ENCODE measurements around the gene PADI1.

PADI1 gene

GRCh38 chr1:17244821-17245740, 40.2 kb downstream of the PADI1 start:
- DNase-seq (ENCODE audit: low read depth in 2 of 2) = no peak

DNA sequence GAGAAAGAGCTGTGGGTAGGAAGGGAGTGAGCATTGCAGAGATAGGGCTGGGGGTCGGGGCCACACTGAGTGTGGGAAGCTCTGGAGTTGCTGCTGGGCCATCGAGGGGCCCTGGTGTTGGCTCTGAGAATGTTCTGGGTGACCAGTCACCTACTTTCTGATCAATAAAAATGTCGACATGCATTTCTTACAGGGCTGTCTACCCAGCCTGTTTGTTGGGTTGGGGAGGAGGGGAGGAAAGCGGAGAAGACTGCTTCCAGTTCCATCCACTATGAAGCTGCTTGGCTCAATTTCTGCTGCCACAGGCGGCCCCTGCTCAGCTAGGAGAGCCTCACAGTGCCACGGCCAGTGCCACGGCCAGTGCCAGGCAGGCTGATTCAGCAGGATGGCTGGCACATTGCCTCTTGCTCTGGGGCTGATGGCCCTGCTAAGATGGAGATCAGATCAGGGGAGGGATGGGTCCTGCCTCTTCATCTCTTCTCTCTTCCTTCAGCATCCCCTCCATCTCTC, 40.9 kb downstream of the PADI1 start:
- DNase-seq (ENCODE audit: low read depth in 2 of 2) = no peak

- DNase-seq (ENCODE audit: low read depth in 2 of 2) = no peak
Measured at GRCh38 chr1:17246971-17247370, 42.0 kb downstream of the PADI1 start.

GRCh38 chr1:17248781-17249180, 43.9 kb downstream of the PADI1 start, which contains the start of gene PADI3:
Gene PADI3, plus strand, starts transcription at chr1:17249098. Its CDS starts 40 bp downstream, at chr1:17249138.
- DNase-seq (ENCODE audit: low read depth in 2 of 2) = no peak

DNA sequence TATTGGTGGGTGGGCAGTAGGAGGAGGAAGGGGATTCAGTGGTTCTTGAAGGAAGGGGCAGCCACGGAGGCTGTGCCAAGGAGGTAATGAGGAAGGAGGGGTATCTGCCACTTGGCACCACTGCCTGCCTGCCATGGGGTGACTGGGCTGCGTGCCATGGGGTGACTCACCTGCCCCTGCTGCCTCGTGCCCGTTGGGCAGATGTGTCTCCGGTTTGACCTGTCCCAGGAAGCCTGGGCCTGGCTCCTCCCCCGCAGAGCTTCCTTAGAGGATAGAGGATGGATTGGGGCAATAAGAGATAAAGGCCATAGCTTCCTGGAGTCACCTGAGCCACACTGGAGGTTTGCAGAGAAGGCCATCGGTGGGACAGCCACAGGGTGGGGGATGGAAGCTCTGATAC, 45.7 kb downstream of the PADI1 start:
- no peak for DNase-seq (ENCODE audit: low read depth in 2 of 2)

DNA sequence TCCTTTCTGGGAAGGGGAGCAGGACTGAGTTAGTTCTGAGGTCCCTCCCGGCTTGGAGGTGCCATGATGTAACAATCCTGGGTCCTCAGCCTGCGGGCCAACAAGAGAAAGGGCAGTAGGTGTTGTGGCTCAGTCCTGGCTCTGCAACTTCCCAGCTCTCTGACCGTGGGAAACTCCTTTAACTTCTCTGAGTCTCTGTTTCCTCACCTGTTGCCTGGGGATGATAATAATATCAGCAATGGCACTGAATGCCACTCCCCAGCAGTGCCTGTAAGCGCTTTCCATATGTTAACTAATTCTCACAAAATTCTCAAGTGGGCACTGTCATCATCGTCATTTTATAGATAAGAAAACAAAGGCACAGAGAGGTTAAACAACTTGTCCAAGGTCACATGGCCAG, 46.3 kb downstream of the PADI1 start:
- DNase-seq (ENCODE audit: low read depth in 2 of 2) = no peak

- no peak for DNase-seq (ENCODE audit: low read depth in 2 of 2)
Measured at GRCh38 chr1:17251701-17252376, 46.9 kb downstream of the PADI1 start.

DNA sequence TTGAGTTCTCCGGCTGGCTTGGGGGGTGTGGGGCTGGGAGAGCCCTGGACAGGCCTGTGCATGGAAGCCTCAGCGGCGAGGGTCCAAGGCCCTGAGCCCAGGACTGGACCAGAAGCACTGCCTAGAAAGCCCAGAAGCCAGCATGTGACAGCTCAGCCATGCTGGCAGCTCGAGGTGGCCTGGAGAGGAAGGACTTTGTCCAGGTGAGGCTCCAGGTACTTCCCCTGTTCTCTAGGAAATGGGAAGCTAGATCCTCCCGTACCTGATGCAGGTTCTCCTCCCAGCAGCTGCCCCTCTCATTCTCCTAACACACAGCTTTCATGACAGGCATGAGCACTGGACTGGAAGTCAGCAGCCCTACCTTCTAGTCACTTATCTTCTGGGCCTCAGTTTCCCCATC, 50.4 kb downstream of the PADI1 start:
- no peak for DNase-seq (ENCODE audit: low read depth in 2 of 2)

DNA sequence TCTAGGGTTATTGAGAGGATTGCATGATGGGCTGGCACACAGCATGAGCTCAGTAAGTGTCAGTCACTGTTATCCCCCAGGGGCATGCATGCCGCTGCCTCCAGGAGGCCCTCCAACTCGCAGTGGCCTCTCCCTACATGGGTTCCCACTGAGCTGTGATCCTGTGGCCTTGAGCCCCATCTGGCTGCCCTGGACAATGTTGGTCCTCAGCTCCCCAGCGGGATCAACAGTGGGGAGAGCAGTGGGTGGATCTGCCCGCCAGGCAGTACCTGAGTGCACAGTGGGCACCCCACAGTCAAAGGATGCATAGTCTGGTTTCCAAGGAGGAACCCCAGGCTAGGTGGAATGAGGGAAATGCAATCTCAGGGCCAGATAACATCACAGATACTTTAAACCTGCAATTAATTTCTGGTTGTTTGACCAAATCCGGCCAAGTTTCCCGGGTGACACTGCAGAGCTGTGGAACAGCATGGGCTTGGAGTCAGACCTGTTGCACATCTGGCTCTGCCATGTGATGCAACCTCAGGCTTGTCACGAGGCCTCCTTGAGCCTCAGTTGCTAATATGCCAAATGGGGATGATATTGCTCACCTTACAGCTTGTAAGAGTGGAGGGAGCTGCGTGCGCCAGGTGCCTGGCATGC, 53.3 kb downstream of the PADI1 start:
- no peak for DNase-seq (ENCODE audit: low read depth in 2 of 2)

GRCh38 chr1:17258758-17259130, 53.8 kb downstream of the PADI1 start:
- DNase-seq (ENCODE audit: low read depth in 2 of 2) = no peak

GRCh38 chr1:17259233-17259873, 54.4 kb downstream of the PADI1 start:
- DNase-seq (ENCODE audit: low read depth in 2 of 2) = no peak

DNA sequence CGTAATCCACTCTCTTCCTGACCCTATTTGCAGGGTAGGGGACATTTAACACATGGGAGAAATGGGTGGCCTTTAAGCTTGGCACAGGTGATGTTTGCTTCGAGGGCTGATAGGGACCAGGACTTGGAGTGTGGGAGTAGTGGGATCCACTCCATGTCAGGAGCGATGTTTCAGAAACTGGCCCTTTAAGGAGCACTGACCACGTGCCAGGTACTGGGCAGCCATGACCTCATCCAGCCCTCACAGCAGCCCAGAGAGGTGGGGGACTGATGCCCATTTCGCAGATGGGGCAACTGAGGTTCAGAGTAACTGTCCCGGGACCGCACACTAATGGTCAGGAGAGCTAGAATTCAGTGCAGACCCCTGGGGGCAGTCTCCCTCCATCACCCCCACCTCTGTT, 55.3 kb downstream of the PADI1 start:
- no peak for DNase-seq (ENCODE audit: low read depth in 2 of 2)

GRCh38 chr1:17260738-17261137, 55.8 kb downstream of the PADI1 start:
- DNase-seq (ENCODE audit: low read depth in 2 of 2) = no peak

- DNase-seq (ENCODE audit: low read depth in 2 of 2) = no peak
Measured at GRCh38 chr1:17263936-17264335, 59.0 kb downstream of the PADI1 start.

DNA sequence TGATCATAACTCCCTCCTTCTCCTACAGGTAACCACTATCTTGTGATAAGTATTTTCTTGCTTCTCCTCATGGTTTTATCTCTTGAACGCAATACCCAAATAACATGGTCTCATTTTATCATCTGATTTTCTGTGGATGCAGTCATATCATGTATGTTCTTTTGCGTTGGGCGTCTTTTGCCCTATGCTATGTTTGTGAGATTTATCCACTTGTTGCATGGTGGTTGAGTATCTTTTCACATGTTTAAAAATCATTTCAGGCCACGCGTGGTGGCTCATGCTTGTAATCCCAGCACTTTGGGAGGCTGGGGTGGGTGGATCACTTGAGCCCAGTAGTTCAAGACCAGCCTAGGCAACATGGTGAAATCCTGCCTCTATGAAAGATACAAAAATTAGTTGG, 59.5 kb downstream of the PADI1 start:
- DNase-seq (ENCODE audit: low read depth in 2 of 2) = no peak

- no peak for DNase-seq (ENCODE audit: low read depth in 2 of 2)
Measured at GRCh38 chr1:17265162-17265561, 60.2 kb downstream of the PADI1 start.

GRCh38 chr1:17265950-17266349, 61.0 kb downstream of the PADI1 start:
- no peak for DNase-seq (ENCODE audit: low read depth in 2 of 2)

DNA sequence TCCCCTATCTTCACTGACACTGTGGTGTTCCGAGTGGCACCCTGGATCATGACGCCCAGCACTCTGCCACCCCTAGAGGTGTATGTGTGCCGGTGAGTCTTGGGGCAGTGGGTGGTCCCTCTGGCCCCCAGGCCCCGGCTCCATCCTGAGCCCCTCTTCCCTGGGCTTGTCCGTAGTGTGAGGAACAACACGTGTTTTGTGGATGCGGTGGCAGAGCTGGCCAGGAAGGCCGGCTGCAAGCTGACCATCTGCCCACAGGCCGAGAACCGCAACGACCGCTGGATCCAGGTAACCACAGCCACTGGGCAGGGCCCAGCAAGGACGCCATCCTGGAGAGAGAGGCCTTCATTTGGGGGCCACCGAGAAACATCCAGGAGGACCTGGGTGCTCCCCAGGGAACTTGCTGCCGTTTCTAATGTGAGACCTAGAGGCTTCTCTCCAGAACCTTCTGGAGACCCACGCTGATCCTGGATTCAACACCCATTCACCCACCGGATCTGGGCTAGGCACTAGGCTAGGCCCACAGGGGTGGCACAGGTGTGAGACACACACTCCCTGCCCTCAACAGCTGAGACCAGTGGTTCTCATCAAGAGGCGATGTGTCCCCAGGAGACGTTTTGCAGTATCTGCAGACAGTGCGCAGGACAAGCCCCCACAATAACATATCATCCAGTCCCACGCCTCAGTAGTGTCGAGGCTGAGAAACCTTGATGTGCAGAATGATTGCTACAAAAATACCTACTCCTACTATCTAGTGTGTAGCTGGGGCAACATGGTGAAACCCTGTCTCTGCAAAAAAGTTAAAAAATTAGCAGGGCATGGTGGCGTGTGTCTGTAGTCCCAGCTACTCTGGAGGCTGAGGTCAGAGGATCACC, 66.2 kb downstream of the PADI1 start:
- no peak for DNase-seq (ENCODE audit: low read depth in 2 of 2)

DNA sequence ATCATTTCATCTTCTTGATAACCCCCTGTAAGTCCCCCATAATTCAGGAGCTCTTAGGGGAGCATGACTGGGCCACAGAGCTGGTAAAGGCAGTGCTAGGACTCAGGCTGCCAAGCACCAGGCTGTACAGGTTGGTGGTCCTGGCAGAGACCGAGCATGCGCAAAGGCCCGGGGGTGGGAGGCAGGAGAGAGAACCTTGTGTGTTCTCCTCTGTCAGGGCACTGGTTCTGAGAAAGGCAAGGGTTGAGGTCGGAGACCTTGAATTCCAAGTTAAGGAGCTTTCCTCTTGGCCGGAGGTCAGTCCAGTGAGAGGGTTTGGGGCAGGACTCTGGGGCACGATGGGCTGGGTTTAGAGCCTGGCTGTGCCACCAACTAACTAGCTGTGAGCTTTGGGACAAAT, 67.1 kb downstream of the PADI1 start:
- DNase-seq (ENCODE audit: low read depth in 2 of 2) = no peak

- DNase-seq (ENCODE audit: low read depth in 2 of 2) = no peak
Measured at GRCh38 chr1:17272646-17273045, 67.7 kb downstream of the PADI1 start.

- no peak for DNase-seq (ENCODE audit: low read depth in 2 of 2)
Measured at GRCh38 chr1:17273096-17273495, 68.2 kb downstream of the PADI1 start.
